ENCODE measurements around the gene OR2AT4. TPM values are rescaled to one million over a fixed set of nuclear protein-coding genes. Genes with fewer than 3 reads are reported as not detected.
"Not testable (repeated sequence)": the region's sequence is repeated elsewhere in the genome, so short reads cannot be mapped to it uniquely, and the experiment has no call there.

Gene OR2AT4
- polyA plus RNA-seq (2013, experiment 1 of 2; ENCODE audit: insufficient read length): not detected
- polyA plus RNA-seq (2013, experiment 2 of 2; ENCODE audit: insufficient read length): not detected

GRCh38 chr11:75096456-75097172, at the start of gene OR2AT4:
Gene OR2AT4 (minus strand): TSS chr11:75096876.
- DNase-seq: no peak

GRCh38 chr11:75145972-75146519, 49.4 kb upstream of the OR2AT4 start:
- DNase-seq: no peak

- no peak for DNase-seq
Observed at GRCh38 chr11:75145196-75145971, 48.7 kb upstream of the OR2AT4 start.

- no peak for DNase-seq
Observed at GRCh38 chr11:75144716-75145014, 48.0 kb upstream of the OR2AT4 start.

- DNase-seq: no peak
Observed at GRCh38 chr11:75143420-75143731, 46.7 kb upstream of the OR2AT4 start.

- peak; percentile 95 for DNase-seq
Observed at GRCh38 chr11:75142714-75143419, 46.2 kb upstream of the OR2AT4 start.

- DNase-seq: no peak
Observed at GRCh38 chr11:75141166-75141565, 44.5 kb upstream of the OR2AT4 start.

- peak; percentile 22 for DNase-seq
Observed at GRCh38 chr11:75140269-75141138, 43.8 kb upstream of the OR2AT4 start.

- DNase-seq: no peak
Observed at GRCh38 chr11:75135651-75136050, 39.0 kb upstream of the OR2AT4 start.

- DNase-seq: no peak
Observed at GRCh38 chr11:75135021-75135650, 38.5 kb upstream of the OR2AT4 start.

- no peak for DNase-seq
Observed at GRCh38 chr11:75133976-75134375, 37.3 kb upstream of the OR2AT4 start.

GRCh38 chr11:75132080-75132479, 35.4 kb upstream of the OR2AT4 start:
- DNase-seq: no peak

GRCh38 chr11:75126564-75126963, 29.9 kb upstream of the OR2AT4 start:
- DNase-seq: no peak

GRCh38 chr11:75118577-75118976, 21.9 kb upstream of the OR2AT4 start:
- DNase-seq: no peak

- no peak for DNase-seq
Observed at GRCh38 chr11:75114465-75114864, 17.8 kb upstream of the OR2AT4 start.

GRCh38 chr11:75113030-75113429, 16.4 kb upstream of the OR2AT4 start:
- no peak for DNase-seq

GRCh38 chr11:75112200-75112599, 15.5 kb upstream of the OR2AT4 start:
- DNase-seq: no peak

GRCh38 chr11:75107187-75107586, 10.5 kb upstream of the OR2AT4 start:
- peak; percentile 9 for DNase-seq

- DNase-seq: not testable (repeated sequence)
Observed at GRCh38 chr11:75105967-75106681, 9.4 kb upstream of the OR2AT4 start.

- DNase-seq: no peak
Observed at GRCh38 chr11:75105462-75105925, 8.8 kb upstream of the OR2AT4 start.

Data from fibroblast of skin of abdomen (primary cell).